Neutrophil (primary cell): ENCODE results near the gene RAB6A.

Experiments used
- H3K27ac ChIP-seq: fragments of 200-600 bp; sonication (generic); 2 replicates; pipeline ENCODE4 v1.5.1; 2016; ENCODE audit warnings: mild to moderate bottlenecking, moderate library complexity
- H3K27me3 ChIP-seq: fragments of 200-600 bp; sonication (generic); 2 replicates; pipeline ENCODE4 v1.6.0; 2016; ENCODE audit warnings: mild to moderate bottlenecking
- H3K36me3 ChIP-seq: fragments of 200-600 bp; sonication (generic); 2 replicates; pipeline ENCODE4 v1.5.1; 2017
- H3K4me1 ChIP-seq, 2 experiments: fragments of 200-600 bp in 1 of 2; sonication (generic) in 1 of 2; 1 replicate in 1 of 2; 2 replicates in 1 of 2; pipeline versions ENCODE4 v1.5.1 to v1.6.1; 2013 to 2016; ENCODE audit warnings: low read depth in 1 of 2, low read length in 1 of 2, mild to moderate bottlenecking in 1 of 2, moderate library complexity in 1 of 2; ENCODE audit not compliant: control insufficient read depth in 1 of 2, insufficient read depth in 1 of 2
- H3K4me3 ChIP-seq, 2 experiments: fragments of 200-600 bp in 1 of 2; sonication (generic) in 1 of 2; 1 replicate in 1 of 2; 2 replicates in 1 of 2; pipeline ENCODE4 v1.5.1; 2013 to 2016; ENCODE audit warnings: low read depth in 1 of 2, low read length in 1 of 2, mild to moderate bottlenecking in 1 of 2, moderate library complexity in 1 of 2
- H3K9me3 ChIP-seq: fragments of 200-600 bp; sonication (generic); 2 replicates; pipeline ENCODE4 v1.5.1; 2016
- TF ChIP-seq, protein P1 (sequence below): fragments of 200-600 bp; sonication (generic); IDR thresholded peaks from 2 replicates; pipeline ENCODE4 v1.5.1; 2016; ENCODE audit warnings: antibody characterized with exemption

RAB6A gene

GRCh38 chr11:73761403-73761945 is 600 bp upstream of the RAB6A start:
- Histone ChIP-seq H3K9me3 (no peaks in the 10 kb centered on the region), H3K4me3 (peak overlapping the region; percentile 90 to 93), H3K27me3 (peaks cover 13% of the 10 kb centered on the region), H3K27ac (peak overlapping the region; percentile 94), H3K4me1 (peaks cover 31 to 39% of the 10 kb centered on the region in 2 experiments), H3K36me3 (no peaks in the 10 kb centered on the region)
- TF ChIP-seq, protein P1, sequence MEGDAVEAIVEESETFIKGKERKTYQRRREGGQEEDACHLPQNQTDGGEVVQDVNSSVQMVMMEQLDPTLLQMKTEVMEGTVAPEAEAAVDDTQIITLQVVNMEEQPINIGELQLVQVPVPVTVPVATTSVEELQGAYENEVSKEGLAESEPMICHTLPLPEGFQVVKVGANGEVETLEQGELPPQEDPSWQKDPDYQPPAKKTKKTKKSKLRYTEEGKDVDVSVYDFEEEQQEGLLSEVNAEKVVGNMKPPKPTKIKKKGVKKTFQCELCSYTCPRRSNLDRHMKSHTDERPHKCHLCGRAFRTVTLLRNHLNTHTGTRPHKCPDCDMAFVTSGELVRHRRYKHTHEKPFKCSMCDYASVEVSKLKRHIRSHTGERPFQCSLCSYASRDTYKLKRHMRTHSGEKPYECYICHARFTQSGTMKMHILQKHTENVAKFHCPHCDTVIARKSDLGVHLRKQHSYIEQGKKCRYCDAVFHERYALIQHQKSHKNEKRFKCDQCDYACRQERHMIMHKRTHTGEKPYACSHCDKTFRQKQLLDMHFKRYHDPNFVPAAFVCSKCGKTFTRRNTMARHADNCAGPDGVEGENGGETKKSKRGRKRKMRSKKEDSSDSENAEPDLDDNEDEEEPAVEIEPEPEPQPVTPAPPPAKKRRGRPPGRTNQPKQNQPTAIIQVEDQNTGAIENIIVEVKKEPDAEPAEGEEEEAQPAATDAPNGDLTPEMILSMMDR = no peak

- peaks cover 1% of the 10 kb centered on the region for H3K27me3 ChIP-seq
- H3K4me1 ChIP-seq = peaks cover 38 to 46% of the 10 kb centered on the region in 2 experiments
- TF ChIP-seq, protein P1 = no peak
- peak overlapping the region; percentile 90 to 93 for H3K4me3 ChIP-seq
- H3K27ac ChIP-seq = peak overlapping the region; percentile 94
- H3K9me3 ChIP-seq = no peaks in the 10 kb centered on the region
- no peaks in the 10 kb centered on the region for H3K36me3 ChIP-seq
Observed at GRCh38 chr11:73760135-73760678, 667 bp downstream of the RAB6A start.

GRCh38 chr11:73759610-73760134 is 1.2 kb downstream of the RAB6A start:
- Histone ChIP-seq H3K27ac (peak overlapping the region; percentile 94), H3K4me1 (peaks cover 38 to 46% of the 10 kb centered on the region in 2 experiments), H3K36me3 (no peaks in the 10 kb centered on the region), H3K4me3 (peak overlapping the region; percentile 90 to 93), H3K27me3 (no peaks in the 10 kb centered on the region), H3K9me3 (no peaks in the 10 kb centered on the region)
- TF ChIP-seq, protein P1 = no peak

DNA sequence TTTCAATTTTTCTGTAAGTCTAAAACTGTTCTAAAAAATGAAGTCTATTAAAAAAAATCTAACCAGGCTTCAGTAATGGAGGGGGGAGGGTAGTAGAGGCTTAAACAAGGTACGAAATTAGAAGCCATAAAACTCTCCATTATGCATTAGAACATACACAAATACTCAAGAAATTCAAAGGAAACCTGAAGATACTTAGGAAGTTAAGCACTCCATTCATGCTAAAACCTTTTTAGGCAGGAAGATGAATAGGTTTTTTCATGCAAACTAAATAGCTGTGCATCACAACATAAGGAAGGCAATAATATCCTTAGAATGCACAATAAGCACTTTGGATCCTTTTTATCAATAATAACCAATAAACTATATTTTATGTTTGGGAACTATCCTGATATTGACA is 2.4 kb downstream of the RAB6A start:
- Histone ChIP-seq H3K4me3 (no peak overlapping the region), H3K9me3 (no peaks in the 10 kb centered on the region), H3K36me3 (no peaks in the 10 kb centered on the region), H3K27me3 (no peaks in the 10 kb centered on the region), H3K27ac (no peak overlapping the region), H3K4me1 (peaks cover 38 to 46% of the 10 kb centered on the region in 2 experiments)
- TF ChIP-seq, protein P1 = no peak

GRCh38 chr11:73757598-73757997 is 3.3 kb downstream of the RAB6A start:
- no peaks in the 10 kb centered on the region for H3K36me3 ChIP-seq
- H3K27me3 ChIP-seq = no peaks in the 10 kb centered on the region
- H3K4me1 ChIP-seq = peaks cover 38 to 46% of the 10 kb centered on the region in 2 experiments
- H3K27ac ChIP-seq = peak overlapping the region; percentile 18
- no peaks in the 10 kb centered on the region for H3K9me3 ChIP-seq
- TF ChIP-seq, protein P1 = no peak
- H3K4me3 ChIP-seq = no peak overlapping the region
